ENCODE results near the gene SPATA9.
"Not testable (repeated sequence)": the region's sequence is repeated elsewhere in the genome, so short reads cannot be mapped to it uniquely, and the experiment has no call there.

The SPATA9 gene

GRCh38 chr5:95672641-95673040 lies 10.2 kb downstream of the SPATA9 start:
- no peak for DNase-seq

- no peak for DNase-seq
Observed at GRCh38 chr5:95671826-95672225, 11.0 kb downstream of the SPATA9 start.

GRCh38 chr5:95670568-95670967 lies 12.2 kb downstream of the SPATA9 start:
- no peak for DNase-seq

- DNase-seq, result no peak
Observed at GRCh38 chr5:95669985-95670384, 12.8 kb downstream of the SPATA9 start.

- no peak for DNase-seq
Observed at GRCh38 chr5:95669540-95669939, 13.3 kb downstream of the SPATA9 start.

- DNase-seq, result no peak
Observed at GRCh38 chr5:95668728-95669127, 14.1 kb downstream of the SPATA9 start.

GRCh38 chr5:95668216-95668615 lies 14.6 kb downstream of the SPATA9 start:
- DNase-seq, result no peak

GRCh38 chr5:95667678-95668077 lies 15.1 kb downstream of the SPATA9 start:
- DNase-seq, result no peak

- DNase-seq, result no peak
Observed at GRCh38 chr5:95667061-95667618, 15.7 kb downstream of the SPATA9 start.

- DNase-seq, result peak; percentile 24
Observed at GRCh38 chr5:95664204-95664786, 18.5 kb downstream of the SPATA9 start.

GRCh38 chr5:95662946-95663345 lies 19.8 kb downstream of the SPATA9 start:
- no peak for DNase-seq

GRCh38 chr5:95660060-95660459 lies 22.7 kb downstream of the SPATA9 start:
- DNase-seq, result no peak

GRCh38 chr5:95655575-95655974 lies 27.2 kb downstream of the SPATA9 start:
- DNase-seq, result no peak

- no peak for DNase-seq
Observed at GRCh38 chr5:95654196-95654595, 28.6 kb downstream of the SPATA9 start.

GRCh38 chr5:95652849-95653248 lies 29.9 kb downstream of the SPATA9 start:
- no peak for DNase-seq

- DNase-seq, result no peak
Observed at GRCh38 chr5:95649842-95650620, 32.8 kb downstream of the SPATA9 start.

GRCh38 chr5:95649274-95649673 lies 33.5 kb downstream of the SPATA9 start:
- no peak for DNase-seq

GRCh38 chr5:95647886-95648860 lies 34.6 kb downstream of the SPATA9 start:
- DNase-seq, result no peak

- DNase-seq, result peak; percentile 81
Observed at GRCh38 chr5:95646569-95647431, 36.0 kb downstream of the SPATA9 start, which contains the start of gene RFESD. TSS of gene RFESD (plus strand) at chr5:95646777. CDS start at chr5:95652272, 5,495 bp downstream.

GRCh38 chr5:95646226-95646568 lies 36.6 kb downstream of the SPATA9 start:
- not testable (repeated sequence) for DNase-seq

GRCh38 chr5:95644351-95645042 lies 38.3 kb downstream of the SPATA9 start:
- peak; percentile 7 for DNase-seq

Measured in NCI-H1105 treated with DMSO at 0.1 percent for 48 hours (cell line).